Upper lobe of left lung (tissue), 4 donors: ENCODE measurements around the gene SLC39A8.
A peak's percentile ranks its signal among the peaks of the same experiment; 100 is the strongest.

Experiments used
- POLR2A ChIP-seq, 4 donors: fragments of 450-650 bp; IDR thresholded peaks; one replicate each; pipeline ENCODE4 v1.5.1; 2016 to 2017; ENCODE audit warnings: antibody characterized with exemption in 4 of 4, mild to moderate bottlenecking in 2 of 4
- POLR2AphosphoS5 ChIP-seq, 2 donors: sonication (generic); formaldehyde crosslinking; IDR thresholded peaks; one replicate each; pipeline ENCODE4 v1.5.1; 2017; ENCODE audit warnings: antibody characterized with exemption in 2 of 2

DNA sequence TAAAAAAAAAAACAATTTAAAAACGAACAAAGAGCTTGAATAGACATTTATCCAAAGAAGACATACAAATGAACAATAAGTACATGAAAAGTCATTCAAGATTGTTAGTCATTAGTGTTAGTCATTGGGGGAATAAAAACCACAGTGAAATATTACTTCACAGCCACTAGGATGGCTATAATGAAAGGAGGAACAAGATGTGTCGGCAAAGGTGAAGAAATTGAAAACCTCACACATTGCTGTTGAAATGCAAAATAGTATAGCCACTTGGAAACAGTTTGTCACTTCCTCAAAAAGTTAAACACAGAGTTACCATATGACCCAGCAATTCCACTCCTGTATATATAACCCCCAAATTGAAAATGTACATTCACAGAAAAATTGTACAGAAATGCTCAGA is 45.2 kb upstream of the SLC39A8 start:
- TF ChIP-seq POLR2A (IDR thresholded peaks at IDR 0.05), result no peak
- peak in 1 of 2 donors; percentile 62 for TF ChIP-seq POLR2AphosphoS5 (IDR thresholded peaks at IDR 0.05)
